IPS DF 4.7 (cell line): ENCODE results near the gene PATL1.

Experiments
- DNase-seq: peaks from one replicate; pipeline ENCODE4 v3.0.0-alpha.2; 2013; ENCODE audit warnings: low spot score; ENCODE audit errors: extremely low read depth

Gene PATL1

DNA sequence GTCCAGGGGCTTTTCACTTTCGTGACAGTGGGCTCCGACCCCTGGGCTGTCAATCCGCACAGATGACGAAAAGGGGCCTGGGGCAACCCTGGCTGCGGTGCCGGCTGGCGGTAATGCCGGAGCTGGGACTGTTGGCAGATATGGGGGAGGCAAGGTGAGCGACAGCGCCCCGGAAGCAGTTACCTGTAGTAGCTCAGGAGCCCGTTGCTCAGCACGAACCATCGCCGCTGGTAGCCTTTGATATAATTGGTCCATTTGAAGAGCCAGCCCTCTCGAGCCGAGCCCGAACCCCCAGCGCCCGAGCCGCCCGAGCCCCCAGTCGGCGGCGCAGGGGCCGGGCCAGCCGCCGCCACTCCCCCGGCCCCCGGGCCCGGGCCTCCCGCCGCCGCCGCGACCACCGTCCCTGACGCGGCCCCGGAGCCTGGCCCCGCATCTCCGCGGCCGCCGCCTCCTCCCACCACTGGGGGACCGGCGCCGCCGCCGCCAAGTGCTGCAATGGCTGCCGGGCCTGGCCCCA is 53.7 kb downstream of the PATL1 start:
- no peak for DNase-seq

DNA sequence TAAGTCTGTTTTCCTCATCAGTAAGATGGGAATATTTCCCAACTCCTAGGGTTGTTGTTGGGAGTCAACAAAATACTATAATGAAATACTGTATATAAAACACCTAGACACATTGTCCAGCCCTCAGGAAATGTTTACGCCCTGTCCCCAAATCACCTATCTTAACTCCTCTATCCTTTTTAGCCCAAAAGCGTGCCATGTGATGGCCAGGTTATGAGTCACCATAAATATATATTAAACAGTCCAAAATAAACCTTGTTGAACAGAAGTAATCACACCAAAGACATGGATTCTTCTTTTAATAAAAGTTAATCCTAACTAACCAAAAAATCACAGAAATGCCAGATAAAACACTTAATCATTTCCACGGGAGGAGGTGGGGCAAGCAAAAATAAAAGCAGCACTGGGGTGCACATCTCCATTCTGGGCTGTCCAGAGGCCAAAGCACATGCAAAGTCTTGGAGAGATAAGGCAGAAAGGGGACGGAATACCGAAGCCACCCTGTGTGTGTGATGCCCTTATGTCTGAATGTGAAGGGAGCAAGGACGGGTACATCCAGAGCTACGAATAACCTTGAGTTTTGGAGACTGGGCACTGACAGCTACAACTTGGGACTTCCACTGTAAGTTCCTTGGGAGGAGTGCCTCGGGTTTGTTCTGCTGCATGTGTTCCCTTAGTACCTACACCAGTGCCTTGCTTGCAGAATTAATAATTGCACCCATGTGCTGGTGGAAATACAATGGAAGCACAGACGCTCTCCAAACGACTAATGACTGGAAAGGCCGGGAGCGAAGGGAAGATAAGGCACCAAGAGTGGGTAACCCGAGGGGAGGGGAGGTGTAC is 54.3 kb downstream of the PATL1 start:
- DNase-seq: no peak

GRCh38 chr11:59611570-59612565 is 57.0 kb downstream of the PATL1 start:
- DNase-seq: no peak

GRCh38 chr11:59610289-59610688 is 58.5 kb downstream of the PATL1 start:
- DNase-seq: no peak

DNA sequence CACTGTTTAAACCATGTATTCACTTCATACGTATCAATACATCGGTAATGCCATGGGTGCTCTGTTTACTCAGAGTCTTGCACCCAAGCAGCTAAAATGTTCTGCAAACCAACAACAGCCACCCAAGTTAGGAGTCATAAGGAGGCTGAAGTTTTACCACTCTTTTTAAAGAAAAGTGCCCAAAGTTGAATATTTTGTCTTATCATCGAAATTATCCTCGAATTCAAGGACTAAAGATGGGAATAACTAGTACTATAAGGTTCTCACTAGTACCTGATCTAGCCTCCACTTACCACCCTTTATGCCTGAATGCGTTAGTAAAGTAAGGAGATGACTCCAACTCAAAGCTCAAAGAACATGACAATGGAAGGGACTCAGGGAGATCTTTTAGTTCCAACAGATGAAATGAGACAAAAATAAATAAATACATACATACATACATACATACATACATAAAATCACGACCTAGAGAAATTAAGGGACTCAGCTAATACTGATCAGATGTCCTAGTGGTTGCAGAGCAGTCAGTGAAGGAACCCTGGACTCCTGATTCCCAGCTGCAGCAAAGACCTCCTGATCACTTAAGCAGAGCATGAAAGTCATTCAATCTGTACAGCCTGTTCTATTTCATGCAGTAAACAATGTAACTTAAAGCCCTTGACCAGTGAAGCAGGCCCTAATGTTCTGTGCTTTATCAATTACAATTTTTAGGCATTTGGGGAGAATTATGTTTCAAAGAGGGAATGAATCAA is 61.0 kb downstream of the PATL1 start:
- no peak for DNase-seq

GRCh38 chr11:59602432-59602831 is 66.4 kb downstream of the PATL1 start:
- DNase-seq: no peak

- DNase-seq: no peak
These were observed 67.0 kb downstream of the PATL1 start for GRCh38 chr11:59601788-59602187.

DNA sequence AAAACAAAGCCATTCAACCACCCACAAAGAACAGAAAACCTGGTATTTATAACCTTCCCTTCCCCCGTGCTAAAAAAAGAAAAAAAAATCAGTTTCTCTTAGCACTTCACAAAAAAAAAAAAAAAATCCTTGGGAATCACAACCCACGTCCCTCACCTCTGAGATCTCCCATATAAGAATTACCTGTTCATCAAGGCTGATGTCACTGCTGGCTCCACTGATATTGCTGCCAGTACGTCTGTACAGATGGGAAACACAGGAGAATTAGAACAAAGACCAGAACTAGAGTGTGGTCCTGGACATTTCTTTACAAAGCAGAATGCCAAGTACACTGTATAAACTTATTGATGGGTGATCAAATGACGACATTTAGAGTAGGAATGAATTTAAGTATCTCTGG is 68.2 kb downstream of the PATL1 start:
- no peak for DNase-seq

DNA sequence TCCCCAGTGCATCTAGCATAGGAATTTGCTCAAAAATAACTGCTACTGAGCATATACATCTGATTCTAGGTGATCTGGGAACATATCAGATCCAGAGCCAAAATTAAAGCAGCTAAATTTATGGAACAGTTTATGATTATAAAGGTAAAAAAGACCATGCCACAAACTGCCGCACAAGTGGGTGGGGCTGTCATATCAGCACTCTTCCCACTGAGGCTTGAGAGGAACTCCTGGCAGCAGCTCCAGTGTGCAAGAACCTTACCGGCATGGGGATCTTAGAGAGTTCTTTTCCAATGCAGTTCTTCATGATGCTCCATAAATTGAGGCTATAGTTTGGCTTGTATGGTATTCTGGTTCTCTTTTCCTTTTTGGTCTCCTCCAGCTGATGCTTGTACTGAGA is 68.6 kb downstream of the PATL1 start:
- no peak for DNase-seq

DNA sequence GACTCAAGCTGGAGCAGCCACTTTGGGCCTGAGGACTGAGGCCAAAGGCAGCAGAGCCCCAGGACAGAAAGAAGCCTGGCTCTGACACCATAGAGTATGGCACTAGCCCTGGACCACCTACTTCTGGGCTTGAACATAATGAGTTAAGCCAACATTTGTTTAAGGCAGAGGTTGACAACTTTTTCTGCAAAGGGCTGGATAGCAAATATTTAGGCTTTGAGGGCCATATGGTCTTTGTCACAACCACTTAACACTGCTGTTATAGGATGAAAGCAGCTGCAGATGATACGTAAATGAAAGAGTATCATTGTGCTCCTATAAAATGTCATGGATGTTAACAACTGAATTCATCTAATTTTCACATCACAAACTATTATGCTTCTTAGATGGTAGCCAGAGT is 69.9 kb downstream of the PATL1 start:
- DNase-seq: no peak
